ENCODE measurements around the gene TMEM183A.

DNA sequence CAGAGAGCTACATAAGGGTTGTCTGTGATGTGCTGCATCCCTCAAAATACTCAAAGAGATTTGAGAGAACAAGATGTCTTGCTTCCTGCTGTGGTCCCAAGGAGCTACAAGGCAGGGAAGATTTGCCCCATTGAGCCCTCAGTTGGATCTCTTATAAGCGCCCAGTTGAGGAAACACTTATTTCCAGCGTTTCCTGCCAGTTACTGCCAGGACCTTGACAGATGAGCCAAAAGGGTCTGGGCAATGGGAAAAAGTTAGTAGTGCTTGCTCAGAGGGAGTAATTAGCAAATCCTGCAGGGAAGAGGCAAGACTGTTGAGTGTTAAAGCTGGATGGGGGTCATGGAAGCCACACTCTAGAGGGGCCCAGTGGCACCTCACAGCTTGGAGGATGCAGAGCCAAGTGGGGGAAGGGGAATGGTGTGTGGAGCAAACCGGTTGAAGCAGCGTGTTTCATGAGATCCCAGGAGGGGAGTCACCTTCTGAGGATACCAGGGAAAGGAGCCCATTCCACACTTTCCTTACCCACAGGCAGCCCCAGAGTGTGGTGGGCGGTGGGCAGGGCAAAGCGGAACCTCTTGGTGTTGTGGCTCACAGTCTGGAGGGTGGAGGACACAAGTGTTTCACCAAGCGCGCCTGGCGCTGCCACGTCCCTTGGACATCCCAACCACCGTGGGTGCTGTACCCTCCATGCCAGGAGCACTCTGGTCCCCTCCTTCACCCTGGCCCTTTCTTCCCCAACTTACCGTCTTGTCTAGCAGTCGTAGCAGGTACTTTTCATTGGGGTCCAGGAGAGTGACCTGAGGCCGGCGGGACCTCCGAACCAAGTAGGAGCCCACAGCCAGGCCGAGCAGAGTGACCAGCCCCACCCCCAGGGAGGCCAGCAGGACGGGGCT, 40.9 kb upstream of the TMEM183A start:
- TF ChIP-seq, protein P1, sequence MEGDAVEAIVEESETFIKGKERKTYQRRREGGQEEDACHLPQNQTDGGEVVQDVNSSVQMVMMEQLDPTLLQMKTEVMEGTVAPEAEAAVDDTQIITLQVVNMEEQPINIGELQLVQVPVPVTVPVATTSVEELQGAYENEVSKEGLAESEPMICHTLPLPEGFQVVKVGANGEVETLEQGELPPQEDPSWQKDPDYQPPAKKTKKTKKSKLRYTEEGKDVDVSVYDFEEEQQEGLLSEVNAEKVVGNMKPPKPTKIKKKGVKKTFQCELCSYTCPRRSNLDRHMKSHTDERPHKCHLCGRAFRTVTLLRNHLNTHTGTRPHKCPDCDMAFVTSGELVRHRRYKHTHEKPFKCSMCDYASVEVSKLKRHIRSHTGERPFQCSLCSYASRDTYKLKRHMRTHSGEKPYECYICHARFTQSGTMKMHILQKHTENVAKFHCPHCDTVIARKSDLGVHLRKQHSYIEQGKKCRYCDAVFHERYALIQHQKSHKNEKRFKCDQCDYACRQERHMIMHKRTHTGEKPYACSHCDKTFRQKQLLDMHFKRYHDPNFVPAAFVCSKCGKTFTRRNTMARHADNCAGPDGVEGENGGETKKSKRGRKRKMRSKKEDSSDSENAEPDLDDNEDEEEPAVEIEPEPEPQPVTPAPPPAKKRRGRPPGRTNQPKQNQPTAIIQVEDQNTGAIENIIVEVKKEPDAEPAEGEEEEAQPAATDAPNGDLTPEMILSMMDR (IDR thresholded peaks at IDR 0.05), result no peak
- no peak for TF ChIP-seq POLR2A (IDR thresholded peaks at IDR 0.05)
